Activated B cell treated with CpG ODN at 0.5 μM for 24 hours (primary cell): Measurements from ENCODE around the gene IAPP. TPM values are rescaled to one million over a fixed set of nuclear protein-coding genes. Genes with fewer than 3 reads are reported as not detected.

Source experiments
- ATAC-seq: fragments of 200-7000 bp; cut with Tn5 transposase; one replicate; pipeline ENCODE4 v1.10.0; 2021; ENCODE audit warnings: low read depth, mild to moderate bottlenecking, moderate library complexity
- CTCF ChIA-PET: fragments of 350-600 bp; sonication (Branson Sonifier 250); formaldehyde crosslinking; loops from one replicate; lab custom pipeline; 2021; ENCODE audit warnings: antibody characterized with exemption; lab: Charles Lee
- POLR2A ChIA-PET: fragments of 350-600 bp; sonication (Branson Sonifier 250); formaldehyde crosslinking; loops from one replicate; lab custom pipeline; 2021; ENCODE audit warnings: antibody characterized with exemption; lab: Charles Lee
- DNase-seq: peaks from one replicate; pipeline ENCODE4 v3.0.0; 2022
- H3K27ac Mint-ChIP-seq: one replicate; pipeline ENCODE4 v1.8.0; 2020; ENCODE audit warnings: mixed read lengths
- H3K27me3 Mint-ChIP-seq: one replicate; pipeline ENCODE4 v1.8.0; 2021; ENCODE audit warnings: mixed read lengths
- H3K36me3 Mint-ChIP-seq: one replicate; pipeline ENCODE4 v1.8.0; 2021; ENCODE audit warnings: low read depth, mixed read lengths
- H3K4me1 Mint-ChIP-seq: one replicate; pipeline ENCODE4 v1.8.0; 2021; ENCODE audit warnings: mixed read lengths
- H3K4me3 Mint-ChIP-seq: one replicate; pipeline ENCODE4 v1.8.0; 2020; ENCODE audit warnings: mild to moderate bottlenecking, mixed read lengths
- H3K9me3 Mint-ChIP-seq: one replicate; pipeline ENCODE4 v1.8.0; 2020; ENCODE audit warnings: mixed read lengths
- CTCF ChIP-seq: fragments of 200-600 bp; IDR thresholded peaks from one replicate; pipeline ENCODE4 v1.8.0; 2022; ENCODE audit warnings: antibody characterized with exemption, mild to moderate bottlenecking
- intact Hi-C: fragments of 100-400 bp; cut with micrococcal nuclease; formaldehyde crosslinking; loops from one replicate; pipeline ENCODE4 v1.15.1; 2024
- total RNA-seq: library from RNA; stranded (reverse); gene quantifications from 2 replicates; pipeline ENCODE4 v1.2.3, GENCODE V29; 2022

IAPP gene
- not detected in 2 replicates for total RNA-seq

- Mint-ChIP-seq H3K9me3 (no peaks in the 10 kb centered on the region), H3K4me3 (no peak within 1 kb of the TSS), H3K27me3 (no peaks in the 10 kb centered on the region), H3K36me3 (no peaks in the 10 kb centered on the region), H3K27ac (no peak within 1 kb of the TSS), H3K4me1 (peaks cover 3% of the 10 kb centered on the region)
- POLR2A ChIA-PET: no interaction called here
- ATAC-seq (no peak), DNase-seq (no peak)
- intact Hi-C loops: no loop called here
- CTCF ChIA-PET: no interaction called here
- TF ChIP-seq CTCF: no peak
Observed at GRCh38 chr12:21372602-21373001, at the start of gene IAPP. TSS of gene IAPP (plus strand) at chr12:21372902. CDS start at chr12:21373352, 450 bp downstream.

- Mint-ChIP-seq H3K27me3 (no peaks in the 10 kb centered on the region), H3K4me1 (no peaks in the 10 kb centered on the region), H3K9me3 (peaks cover 7% of the 10 kb centered on the region), H3K36me3 (no peaks in the 10 kb centered on the region), H3K27ac (no peak overlapping the region), H3K4me3 (no peak overlapping the region)
- CTCF ChIA-PET: no interaction called here
- DNase-seq (no peak), ATAC-seq (no peak)
- TF ChIP-seq CTCF: no peak
- POLR2A ChIA-PET: no interaction called here
- intact Hi-C loops: no loop called here
Observed at GRCh38 chr12:21323736-21324135, 49.0 kb upstream of the IAPP start.

- intact Hi-C loops: no loop called here
- CTCF ChIA-PET: no interaction called here
- TF ChIP-seq CTCF: no peak
- DNase-seq (no peak), ATAC-seq (no peak)
- Mint-ChIP-seq H3K4me3 (no peak overlapping the region), H3K36me3 (no peaks in the 10 kb centered on the region), H3K4me1 (no peaks in the 10 kb centered on the region), H3K27ac (no peak overlapping the region), H3K9me3 (peaks cover 7% of the 10 kb centered on the region), H3K27me3 (no peaks in the 10 kb centered on the region)
- POLR2A ChIA-PET: no interaction called here
Observed at GRCh38 chr12:21324551-21324950, 48.2 kb upstream of the IAPP start.

- H3K4me3 Mint-ChIP-seq: no peak overlapping the region
- intact Hi-C loops: loop anchor here (2.0 kb wide), 1 partner anchor 54 kb away; no protein-coding TSS in a partner anchor
- DNase-seq (no peak), ATAC-seq (no peak)
- H3K27ac Mint-ChIP-seq: no peak overlapping the region
- no peaks in the 10 kb centered on the region for H3K4me1 Mint-ChIP-seq
- no peaks in the 10 kb centered on the region for H3K27me3 Mint-ChIP-seq
- ChIA-PET POLR2A (no interaction called here), CTCF (no interaction called here)
- H3K9me3 Mint-ChIP-seq: peaks cover 13% of the 10 kb centered on the region
- no peak for TF ChIP-seq CTCF
- no peaks in the 10 kb centered on the region for H3K36me3 Mint-ChIP-seq
Observed at GRCh38 chr12:21328578-21328977, 44.1 kb upstream of the IAPP start.

GRCh38 chr12:21330682-21331253, 41.9 kb upstream of the IAPP start:
- H3K27ac Mint-ChIP-seq: no peak overlapping the region
- intact Hi-C loops: no loop called here
- H3K4me1 Mint-ChIP-seq: no peaks in the 10 kb centered on the region
- no peak overlapping the region for H3K4me3 Mint-ChIP-seq
- CTCF ChIA-PET: no interaction called here
- no peak for TF ChIP-seq CTCF
- ATAC-seq (no peak), DNase-seq (no peak)
- H3K9me3 Mint-ChIP-seq: peaks cover 13% of the 10 kb centered on the region
- no peaks in the 10 kb centered on the region for H3K27me3 Mint-ChIP-seq
- no peaks in the 10 kb centered on the region for H3K36me3 Mint-ChIP-seq
- POLR2A ChIA-PET: no interaction called here
